GM21576 (cell line): ENCODE data around the gene COL9A3.
"Not testable (repeated sequence)": the region's sequence is repeated elsewhere in the genome, so short reads cannot be mapped to it uniquely, and the experiment has no call there.

Experiments used
- ATAC-seq: cut with Tn5 transposase; IDR thresholded peaks from one replicate; pipeline ENCODE4 v1.9.1; 2021; ENCODE audit warnings: mild to moderate bottlenecking, moderate library complexity; ENCODE audit not compliant: unreplicated experiment

COL9A3 gene

DNA sequence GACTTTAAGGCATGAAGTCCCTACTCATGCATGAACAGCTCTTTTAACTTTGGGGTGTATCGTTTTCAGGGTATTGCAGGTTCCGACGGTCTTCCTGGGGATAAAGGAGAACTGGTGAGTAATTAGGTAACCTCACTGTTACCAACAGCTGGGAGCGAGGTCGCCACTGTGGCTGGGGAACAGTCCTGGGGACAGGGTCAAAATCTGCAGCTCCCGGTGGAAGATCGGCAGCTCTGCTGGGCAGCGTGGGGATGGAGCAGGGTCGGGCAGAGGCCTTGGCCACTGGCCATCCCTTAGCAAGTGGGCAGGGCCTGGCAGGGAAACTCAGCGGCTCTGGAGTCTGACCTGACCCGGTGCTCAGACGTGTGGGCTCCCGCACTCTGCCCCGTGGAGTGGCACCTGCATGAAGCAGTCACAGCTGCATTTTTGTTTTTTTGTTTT lies 16.1 kb downstream of the COL9A3 start:
- ATAC-seq: peak; percentile 34

DNA sequence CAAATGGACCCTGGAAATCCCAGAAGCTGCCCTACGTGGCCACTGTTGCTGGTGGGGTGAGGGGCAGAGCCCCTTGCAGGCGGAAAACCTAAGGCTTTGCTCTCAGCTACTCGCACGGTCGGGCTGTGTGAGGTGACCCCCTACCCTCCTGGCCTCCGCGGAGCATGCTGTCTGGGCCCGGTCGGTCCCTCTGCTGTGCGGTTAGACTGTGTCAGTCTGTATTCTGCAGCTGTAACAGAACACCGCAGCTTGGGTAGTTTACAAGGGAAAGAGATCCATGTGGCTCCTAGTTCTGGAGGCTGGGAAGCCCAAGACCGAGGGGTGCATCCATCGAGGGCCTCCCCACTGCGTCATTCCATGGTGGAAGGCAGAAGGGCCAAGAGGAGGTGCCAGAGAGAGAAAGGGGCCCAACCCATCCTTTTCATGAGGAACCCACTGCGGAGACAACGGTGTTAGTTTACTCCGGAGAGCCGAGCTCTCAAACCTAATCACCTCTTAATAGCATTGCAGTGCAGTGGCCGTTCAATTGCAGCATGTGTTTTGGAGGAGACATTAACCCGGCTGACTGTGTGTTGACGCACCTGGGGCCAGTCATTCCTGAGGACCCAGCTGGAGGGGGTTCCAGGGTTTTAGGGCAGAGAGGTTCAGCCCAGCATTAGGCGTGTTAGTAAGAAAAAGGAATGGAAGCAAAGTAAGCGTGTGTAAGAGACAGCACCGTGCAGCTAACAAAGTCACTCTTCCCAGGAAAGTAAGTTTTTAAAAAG lies 18.3 kb downstream of the COL9A3 start:
- no peak for ATAC-seq

DNA sequence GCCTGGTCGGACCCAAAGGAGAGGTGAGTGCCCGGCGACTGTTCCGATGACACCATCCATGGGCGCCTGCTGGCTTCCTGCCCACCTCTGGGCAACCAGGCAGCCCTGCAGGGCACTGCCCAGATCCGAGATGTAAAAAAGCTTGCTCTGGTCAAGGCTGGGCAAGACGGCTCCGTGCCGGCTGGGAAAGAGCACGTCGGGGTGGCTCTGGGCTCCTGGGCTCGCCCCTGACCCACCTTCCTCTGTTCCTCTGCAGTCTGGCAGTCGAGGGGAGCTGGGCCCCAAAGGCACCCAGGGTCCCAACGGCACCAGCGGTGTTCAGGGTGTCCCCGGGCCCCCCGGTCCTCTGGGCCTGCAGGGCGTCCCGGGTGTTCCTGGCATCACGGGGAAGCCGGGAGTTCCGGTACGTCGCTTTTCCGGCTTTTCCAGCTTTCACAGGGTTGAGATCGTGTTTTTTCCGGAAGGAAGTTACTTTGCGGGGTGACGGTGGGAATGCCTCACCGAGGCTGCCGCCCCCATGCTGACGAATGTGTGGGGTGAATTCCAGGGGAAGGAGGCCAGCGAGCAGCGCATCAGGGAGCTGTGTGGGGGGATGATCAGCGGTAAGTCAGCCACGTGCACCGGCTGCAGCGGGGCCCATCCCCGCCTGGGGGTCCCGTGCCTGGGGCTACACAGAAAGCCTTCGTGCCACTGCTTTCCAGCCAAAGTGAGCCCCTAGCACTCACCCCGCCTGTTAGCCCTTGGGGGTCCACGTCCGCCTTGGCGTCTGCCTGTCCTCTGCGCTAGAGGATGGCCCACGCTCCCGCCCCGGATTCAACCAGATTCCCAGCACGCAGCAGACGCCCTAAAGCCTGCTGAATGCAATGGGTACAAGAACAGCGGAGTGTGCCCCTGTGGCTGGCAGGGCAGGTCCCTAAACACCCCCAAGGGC lies 19.3 kb downstream of the COL9A3 start:
- no peak for ATAC-seq

DNA sequence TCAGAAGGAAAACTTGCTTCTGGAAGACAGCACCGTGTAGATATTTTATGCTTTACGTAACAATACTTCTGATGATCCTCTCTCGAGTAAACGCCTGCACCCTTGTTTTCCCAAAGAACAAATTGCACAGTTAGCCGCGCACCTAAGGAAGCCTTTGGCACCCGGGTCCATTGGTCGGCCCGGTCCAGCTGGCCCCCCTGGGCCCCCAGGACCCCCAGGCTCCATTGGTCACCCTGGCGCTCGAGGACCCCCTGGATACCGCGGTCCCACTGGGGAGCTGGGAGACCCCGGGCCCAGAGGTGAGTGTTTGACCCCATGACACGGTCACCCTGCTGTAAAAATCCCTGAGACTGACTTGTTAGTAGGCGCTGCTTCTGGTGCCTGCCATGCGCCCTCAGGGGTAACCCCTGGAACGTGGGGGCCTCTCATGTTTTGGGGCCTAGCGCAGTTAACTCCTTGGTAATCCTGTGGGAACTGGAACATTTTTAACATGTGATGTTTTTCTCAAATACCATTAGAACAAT lies 20.2 kb downstream of the COL9A3 start:
- no peak for ATAC-seq

DNA sequence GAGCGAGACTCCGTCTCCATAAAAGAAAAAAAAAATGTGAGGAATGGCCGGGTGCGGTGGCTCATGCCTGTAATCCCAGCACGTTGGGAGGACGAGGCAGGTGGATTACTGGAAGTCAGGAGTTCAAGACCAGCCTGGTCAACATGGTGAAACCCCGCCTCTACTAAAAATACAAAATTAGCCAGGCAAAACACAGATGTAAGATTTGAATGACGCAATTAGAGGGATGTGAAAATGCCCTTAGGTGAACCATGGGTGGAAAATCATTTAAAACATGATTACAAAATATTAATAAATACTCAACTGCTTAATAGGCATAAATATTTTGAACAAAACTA lies 20.9 kb downstream of the COL9A3 start:
- ATAC-seq: no peak

DNA sequence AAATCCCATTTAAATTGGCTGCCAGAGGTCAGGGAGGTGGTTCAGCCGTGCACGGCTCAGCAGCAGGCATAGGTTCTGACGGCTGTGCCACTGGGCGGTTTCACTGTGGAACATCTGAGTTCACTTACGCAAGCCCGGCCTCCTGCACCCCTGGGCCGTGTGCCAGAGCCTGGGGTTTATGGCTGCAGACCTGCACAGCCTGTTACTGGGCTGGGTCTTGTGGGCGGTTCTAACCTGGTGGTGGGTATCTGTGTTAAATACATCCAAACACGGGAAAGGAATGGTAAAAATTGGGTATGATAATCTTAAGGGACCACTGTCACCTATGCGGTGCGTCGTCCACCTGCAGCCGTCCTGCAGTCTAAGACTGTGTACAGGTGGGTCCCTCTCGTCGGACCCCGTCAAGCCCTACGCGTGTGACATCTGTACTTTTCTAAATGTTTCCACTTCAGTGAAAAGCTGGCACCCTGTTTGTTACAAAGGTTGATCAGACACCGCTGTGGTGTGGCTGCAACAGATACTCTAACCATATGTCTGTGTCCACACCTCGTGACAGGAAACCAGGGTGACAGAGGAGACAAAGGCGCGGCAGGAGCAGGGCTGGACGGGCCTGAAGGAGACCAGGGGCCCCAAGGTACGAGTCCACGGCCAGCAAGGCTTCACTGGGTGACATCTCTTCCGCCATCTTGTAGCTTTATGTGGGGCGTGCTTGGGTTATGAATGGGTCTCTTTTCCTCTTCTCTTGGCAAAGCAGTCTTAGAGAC lies 21.5 kb downstream of the COL9A3 start:
- ATAC-seq: peak; percentile 55

DNA sequence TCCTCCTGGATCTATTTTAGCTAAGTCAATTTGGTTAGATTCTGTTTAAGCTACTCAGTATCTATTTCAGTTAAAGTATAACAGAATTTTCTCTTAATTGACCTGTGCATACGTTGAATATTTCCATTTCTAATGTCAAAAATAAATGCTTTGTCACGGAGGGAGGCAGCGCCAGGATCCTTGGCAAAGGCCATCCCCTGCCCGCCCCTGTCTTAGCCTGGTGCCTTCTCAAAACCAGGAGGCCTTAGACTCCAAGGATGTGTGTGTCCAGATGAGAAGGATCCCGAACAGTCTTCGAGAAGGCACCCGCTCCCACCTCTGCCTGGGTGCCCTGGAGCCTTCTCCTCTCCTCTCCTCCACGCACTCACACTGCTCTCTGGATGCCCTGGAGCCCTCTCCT lies 22.4 kb downstream of the COL9A3 start:
- ATAC-seq: no peak

GRCh38 chr20:62839816-62840215 lies 23.0 kb downstream of the COL9A3 start:
- ATAC-seq: no peak

- ATAC-seq: no peak
Observed at GRCh38 chr20:62840244-62841197, 23.7 kb downstream of the COL9A3 start.

DNA sequence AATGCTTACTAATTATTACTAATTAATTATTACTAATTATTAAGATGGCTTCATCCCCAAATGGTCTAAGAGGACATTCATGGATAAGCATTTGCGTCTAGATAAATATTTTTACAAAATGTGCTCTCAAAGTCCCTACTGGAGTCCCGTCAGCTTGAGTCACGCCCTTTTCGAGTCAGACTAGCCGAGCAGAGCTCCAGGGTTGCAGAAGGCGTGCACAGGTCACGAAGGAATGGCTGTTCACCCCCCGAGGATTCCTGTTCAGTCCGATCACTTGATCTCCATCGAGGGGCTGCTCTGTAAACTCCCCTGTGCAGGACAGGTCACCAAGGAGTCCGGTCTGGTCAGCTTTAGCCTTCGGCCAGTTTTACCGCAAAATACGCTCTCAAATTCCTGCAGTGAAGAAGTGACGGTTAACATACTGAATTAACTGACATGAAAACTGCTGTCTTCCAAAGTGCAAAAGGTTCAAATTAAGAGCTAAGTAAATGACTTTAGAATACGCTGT lies 24.9 kb downstream of the COL9A3 start:
- no peak for ATAC-seq

DNA sequence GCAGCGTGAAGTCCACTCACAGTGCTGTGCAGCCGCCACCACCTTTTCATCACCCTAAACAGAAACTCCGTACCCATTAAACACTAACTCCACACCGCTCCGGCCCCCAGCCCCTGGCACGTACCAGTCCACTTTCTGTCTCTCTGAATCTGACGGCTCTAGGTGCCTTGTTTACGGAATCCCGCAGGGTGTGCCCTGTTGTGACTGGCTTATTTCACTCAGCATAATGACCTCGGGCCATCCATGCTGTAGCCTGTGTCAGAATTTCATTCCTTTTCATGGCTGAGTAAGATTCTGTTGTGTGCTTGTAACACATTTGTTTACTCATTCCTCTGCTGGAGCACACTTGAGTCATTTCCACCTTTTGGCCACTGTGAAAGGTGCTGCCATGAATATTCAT lies 26.8 kb downstream of the COL9A3 start:
- no peak for ATAC-seq

DNA sequence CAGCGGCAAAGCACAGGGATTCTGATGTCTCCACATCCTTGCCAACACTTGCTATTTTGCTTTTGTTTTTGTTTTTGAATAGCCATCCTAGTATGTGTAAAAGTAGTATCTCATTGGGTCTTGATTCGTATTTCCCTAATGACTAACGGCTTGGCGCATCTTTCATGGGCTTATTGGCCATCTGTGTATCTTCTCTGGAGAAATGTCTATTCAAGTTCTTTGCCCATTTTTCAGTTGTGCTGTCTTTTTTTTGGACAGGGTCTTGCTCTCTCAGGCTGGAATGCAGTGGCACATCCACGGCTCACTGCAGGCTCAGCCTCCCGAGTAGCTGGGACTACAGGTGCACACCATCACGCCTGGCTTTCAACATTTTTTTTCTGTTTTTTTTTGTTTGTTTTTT lies 27.3 kb downstream of the COL9A3 start:
- ATAC-seq: no peak

GRCh38 chr20:62845416-62846160 lies 28.7 kb downstream of the COL9A3 start:
- no peak for ATAC-seq

- ATAC-seq: no peak
Observed at GRCh38 chr20:62846166-62846890, 29.5 kb downstream of the COL9A3 start.

- ATAC-seq: not testable (repeated sequence)
Observed at GRCh38 chr20:62848917-62849316, 32.1 kb downstream of the COL9A3 start.

DNA sequence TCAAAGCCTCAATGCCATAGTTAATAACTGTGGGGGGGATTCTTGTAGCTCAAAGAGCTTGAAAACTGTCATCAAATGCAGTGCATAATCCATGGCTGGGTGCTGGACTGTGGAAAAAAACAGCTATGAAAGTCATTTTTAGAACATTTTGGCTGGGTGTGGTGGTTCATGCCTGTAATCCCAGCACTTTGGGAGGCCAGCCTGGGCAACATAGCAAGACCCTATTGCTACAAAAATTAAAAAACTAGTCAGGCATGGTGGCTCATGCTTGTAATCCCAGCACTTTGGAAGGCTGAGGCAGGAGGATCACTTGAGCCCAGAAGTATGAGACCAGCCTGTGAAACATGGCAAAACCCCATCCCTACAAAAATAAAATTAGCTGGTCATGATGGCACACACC lies 32.6 kb downstream of the COL9A3 start:
- ATAC-seq: no peak

DNA sequence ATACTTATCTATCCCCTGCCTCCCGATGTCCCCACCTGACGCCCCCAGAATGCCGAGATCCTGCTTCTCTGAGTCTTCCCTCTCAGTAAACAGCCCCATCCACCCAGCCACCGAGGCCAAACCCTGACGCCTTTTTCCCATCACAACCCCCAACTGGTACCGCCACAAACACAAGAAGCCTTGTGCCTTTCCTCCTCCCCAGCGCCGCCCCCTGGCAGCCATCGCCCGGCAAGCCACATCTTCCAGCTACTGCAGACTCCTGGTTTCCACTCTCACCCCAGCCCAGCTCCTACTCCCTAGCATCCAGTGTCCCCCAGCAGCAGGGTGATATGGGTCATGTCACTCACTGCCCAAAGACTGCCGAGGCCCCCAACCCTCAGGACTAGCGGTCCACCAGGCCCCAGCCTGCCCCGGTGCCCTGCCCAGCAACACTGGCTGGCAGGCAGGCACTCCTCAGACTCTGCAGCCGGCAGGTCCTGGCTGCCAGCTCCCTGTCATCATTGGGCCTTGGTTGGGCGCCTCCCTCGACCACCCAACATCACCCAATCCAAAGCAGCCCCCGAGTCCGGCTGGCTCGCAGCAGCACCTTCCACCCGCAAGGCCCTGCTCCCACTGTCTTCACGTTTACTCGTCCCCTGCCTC lies 33.6 kb downstream of the COL9A3 start:
- ATAC-seq: no peak

DNA sequence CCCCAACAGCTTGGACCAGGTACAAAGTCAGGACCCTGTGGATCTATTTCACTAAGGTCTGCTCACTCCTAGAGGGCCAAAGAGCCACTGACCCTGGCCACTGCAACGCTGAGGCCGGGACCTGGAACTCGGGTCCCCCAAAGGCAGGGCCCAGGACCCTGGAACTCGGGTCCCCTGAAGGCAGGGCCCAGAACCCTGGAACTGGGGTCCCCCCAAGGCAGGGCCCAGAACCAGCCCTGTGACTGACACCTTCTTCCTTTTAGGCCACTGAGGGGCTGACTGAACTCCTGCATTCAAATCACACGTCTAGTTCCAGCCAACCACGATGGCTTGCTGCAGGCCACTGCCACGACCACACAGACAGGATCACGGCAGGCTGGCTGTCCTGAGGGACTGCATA lies 35.3 kb downstream of the COL9A3 start:
- ATAC-seq: no peak
